HG02571 (cell line): ENCODE results near the gene CTBP1.

Experiments used
- ATAC-seq: cut with Tn5 transposase; IDR thresholded peaks from one replicate; pipeline ENCODE4 v1.9.1; 2021; ENCODE audit warnings: mild to moderate bottlenecking, moderate library complexity; ENCODE audit not compliant: unreplicated experiment

Gene CTBP1

GRCh38 chr4:1211891-1212545, 36.9 kb downstream of the CTBP1 start:
- no peak for ATAC-seq

GRCh38 chr4:1211371-1211770, 37.6 kb downstream of the CTBP1 start:
- no peak for ATAC-seq

GRCh38 chr4:1210971-1211370, 38.0 kb downstream of the CTBP1 start:
- no peak for ATAC-seq

DNA sequence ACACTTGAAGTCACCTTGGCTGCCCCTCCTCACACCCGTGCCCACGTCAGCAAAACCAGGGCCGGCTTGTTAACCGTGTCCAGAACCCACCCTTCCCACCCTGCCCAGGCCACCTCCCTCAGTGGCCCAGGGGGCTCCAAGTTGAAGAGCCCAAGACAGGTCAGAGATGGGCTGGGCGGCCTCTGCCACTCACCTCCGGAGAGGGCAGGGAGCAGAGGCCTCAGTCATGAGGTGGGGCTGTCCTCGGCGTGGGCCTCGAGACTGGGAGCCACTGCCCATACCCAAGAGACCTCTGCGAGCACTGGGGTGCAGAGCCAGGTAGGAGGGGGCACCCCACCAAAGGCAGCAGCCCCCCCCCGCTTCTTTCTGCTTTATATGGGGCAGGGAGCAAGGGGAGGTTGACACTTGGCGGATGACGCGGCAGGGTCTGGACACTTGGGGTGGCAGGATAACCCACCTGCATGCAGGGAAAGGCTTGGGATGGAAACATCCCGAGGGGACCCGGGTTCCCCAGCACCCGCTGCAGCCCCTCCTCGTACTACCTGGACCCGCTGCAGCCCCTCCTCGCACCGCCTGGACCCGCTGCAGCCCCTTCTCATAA, 38.6 kb downstream of the CTBP1 start:
- no peak for ATAC-seq

DNA sequence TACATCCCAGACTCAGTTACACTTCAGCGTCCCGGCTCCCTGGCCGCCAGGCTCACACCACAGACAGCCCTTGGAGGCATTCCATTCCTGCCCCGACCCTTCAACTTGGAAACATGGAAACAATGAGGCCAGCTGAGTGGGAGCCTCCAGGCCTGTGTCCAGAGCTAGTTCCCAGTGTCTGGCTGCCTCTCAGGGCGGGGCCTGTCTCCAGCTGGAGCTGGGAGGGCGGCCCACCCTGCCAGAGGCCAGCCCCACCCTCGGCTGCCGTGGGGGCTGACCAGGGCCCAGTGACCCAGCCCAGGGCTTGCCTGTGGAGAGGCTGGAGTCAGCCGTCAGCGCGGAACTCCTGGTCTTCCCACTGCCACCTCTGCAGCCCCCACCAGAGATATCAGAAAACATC, 39.1 kb downstream of the CTBP1 start:
- no peak for ATAC-seq

DNA sequence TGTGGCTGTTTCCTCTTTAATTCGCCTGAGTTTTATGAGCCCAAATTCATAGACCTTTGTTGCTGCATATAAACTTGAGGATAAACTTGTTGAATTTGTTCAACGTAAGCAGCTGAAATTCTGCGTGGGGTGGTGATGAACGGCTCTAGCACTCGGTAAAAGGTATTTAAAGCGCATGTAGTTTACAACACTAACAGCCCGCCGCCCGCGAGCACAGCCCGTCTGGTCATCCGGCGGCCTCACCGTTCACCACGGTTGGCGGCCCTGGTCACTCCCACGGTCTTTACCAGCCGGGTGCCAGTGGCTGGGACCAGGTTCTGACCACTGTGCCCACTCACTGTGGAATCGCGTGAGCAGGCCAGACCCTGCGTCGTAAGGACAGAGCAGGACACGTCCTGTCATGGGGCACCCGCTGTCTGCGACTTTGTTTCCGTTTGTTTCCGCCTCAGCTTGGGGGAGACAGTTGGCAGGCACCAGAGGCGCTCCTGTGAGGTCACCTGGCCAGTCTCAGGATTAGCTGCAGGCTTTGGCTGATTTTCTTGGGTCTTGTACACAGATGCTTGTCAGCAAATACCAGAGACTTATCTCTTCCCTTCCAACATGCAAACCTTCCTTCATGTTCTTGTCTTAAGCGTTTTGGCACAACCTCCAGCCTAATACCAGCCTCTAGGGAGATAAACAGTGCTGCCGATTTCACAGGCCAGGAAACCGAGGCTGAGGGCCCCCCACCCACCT, 39.8 kb downstream of the CTBP1 start:
- ATAC-seq = no peak

DNA sequence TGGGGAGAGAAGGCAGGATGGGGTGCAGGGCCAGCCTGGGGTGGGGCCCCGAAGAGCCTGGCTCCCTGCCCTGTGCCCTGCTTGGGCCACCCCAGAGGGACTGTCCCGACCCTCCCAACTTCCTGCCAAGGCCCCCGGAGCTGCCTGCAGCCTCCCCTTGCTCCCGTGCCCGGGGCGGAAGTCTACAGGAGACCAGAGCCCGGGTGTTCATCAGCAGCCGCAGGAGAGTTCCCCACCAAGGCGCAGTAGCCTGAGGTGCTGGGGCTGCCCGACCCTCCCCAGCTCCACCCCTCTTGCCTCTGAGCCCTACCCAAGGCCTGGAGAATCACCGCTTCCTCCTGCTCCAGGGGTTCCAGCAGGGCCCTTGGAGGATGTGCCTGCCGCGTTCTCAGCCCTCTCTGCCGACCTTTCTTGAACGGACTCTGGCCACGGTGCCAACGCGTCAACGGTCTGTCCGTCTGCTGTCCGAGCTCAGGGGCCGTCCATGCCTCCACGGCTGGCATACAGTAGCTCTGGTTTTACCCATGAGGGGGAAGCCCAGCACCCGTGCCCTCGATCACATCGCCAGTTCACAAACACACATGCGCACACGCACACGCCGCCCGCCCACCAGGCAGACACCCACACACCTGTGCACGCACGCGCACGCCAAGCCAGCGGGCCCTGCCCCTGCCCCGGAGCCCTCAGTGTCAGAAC, 40.5 kb downstream of the CTBP1 start:
- ATAC-seq = no peak

GRCh38 chr4:1207603-1208265, 41.2 kb downstream of the CTBP1 start:
- ATAC-seq = no peak

DNA sequence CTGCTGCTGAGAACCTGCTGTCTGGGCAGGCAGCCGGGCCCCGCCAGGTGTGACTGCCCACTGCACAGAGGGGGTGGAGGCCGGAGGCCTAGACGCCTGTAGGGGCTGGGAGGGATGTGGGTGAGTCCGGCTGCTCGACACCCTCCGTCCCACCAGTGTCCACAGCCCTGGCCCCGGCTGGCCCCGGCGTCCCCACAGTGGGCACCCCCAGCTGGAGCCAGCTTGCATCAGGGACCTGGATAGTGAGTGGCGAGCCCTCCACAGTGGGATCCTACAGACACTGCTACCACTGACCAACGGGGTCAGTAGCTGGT, 41.8 kb downstream of the CTBP1 start:
- no peak for ATAC-seq

DNA sequence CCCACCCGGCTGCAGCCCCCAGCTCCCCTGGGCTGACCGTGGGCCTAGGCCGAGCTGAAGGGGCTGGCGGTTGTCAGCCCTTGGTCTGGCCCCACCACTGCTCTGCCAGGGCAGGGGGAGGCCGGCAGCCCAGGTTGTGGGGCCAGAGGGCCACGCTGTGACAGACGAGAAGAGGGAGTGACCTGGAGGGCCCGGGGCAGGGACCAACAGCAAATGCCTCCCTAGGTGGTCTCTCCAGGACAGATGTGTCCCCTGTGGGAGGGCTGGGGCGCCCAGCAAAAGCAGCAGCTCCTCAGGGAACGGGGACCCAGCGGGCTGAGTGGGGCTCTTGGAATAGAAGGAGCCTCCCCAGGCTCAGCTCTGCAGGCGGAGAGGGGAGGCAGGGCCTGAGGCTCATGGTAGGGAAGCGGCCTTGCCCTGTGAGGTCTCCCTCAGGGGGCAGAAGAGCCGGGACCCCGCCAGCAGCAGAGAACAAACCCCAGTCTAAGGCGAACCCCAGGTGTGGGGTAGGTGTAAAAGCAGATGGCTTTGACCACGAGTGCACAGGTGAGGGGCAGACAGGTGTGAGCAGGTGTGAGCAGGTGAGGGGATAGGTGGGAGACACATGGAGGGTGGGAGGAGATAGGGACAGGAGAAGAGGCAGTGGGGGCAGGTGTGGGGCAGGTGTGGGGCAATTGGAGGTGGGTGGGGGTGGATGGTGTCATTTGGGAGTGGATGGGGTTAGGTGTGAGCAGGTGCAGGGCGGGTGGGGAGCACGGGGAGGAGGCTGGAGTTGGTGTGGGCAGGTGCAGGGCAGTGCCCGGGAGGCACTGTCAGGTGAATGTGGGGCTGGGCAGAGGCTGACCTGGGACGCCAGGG, 42.4 kb downstream of the CTBP1 start:
- ATAC-seq = no peak

GRCh38 chr4:1205586-1206298, 43.2 kb downstream of the CTBP1 start:
- no peak for ATAC-seq

- no peak for ATAC-seq
Measured at GRCh38 chr4:1204828-1205585, 43.9 kb downstream of the CTBP1 start.

DNA sequence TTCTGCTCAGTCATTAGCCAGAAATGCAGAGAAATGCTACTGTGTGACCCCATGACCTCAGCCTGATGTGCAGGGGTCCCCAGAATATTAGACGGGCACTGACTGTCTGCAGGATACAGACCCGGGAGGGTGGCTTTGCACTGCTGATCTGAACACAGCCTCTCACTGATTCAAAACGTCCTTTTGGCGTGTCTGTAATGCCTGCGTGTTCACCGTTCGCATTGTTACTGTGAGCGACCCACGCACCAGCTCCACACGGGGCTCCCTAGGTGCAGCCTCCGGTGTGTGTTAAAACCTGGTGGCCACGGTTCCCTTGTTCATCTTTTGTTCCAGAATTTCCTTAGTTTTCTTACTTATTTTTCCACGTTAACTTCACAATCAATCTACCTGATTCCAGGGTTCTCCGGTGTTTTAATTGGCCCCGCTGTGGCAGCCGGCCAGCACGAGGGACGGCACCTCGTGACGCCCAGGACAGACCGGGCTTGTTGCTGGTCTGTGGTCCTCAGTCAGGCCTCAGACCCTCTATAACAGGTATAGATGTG, 44.6 kb downstream of the CTBP1 start:
- no peak for ATAC-seq

DNA sequence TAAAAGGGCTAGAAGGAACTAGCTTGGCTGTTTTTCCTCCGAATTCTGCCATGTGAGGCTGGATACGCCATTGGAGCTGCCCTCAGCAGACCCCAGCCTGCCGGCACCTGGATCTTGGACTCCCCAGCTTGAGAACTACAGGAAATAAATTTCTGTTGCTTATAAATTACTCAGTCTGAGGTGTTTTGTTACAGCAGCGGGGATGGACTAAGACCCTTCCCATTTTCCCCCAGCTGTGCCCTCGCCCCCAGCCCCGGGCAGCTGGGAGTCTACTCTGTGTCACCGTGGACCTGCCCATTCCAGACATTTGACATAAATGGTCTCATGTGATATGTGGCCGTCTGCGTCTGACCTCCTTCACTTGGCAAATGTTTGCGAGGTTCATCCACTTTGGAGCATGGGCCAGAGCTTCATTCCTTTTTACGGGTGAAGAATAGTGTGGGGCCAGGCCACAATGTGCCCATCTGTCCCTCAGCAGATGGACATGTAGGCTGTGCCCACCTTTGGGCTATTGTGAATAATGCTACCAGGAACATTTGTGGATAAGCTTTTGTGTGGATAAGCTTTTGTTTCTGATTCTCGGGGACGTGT, 45.8 kb downstream of the CTBP1 start:
- ATAC-seq = no peak

GRCh38 chr4:1202526-1203011, 46.4 kb downstream of the CTBP1 start:
- no peak for ATAC-seq

- peak; percentile 23 for ATAC-seq
Measured at GRCh38 chr4:1201851-1202525, 46.9 kb downstream of the CTBP1 start.

GRCh38 chr4:1200425-1201035, 48.4 kb downstream of the CTBP1 start:
- no peak for ATAC-seq
